ENCODE measurements around the gene DNAH9.

DNA sequence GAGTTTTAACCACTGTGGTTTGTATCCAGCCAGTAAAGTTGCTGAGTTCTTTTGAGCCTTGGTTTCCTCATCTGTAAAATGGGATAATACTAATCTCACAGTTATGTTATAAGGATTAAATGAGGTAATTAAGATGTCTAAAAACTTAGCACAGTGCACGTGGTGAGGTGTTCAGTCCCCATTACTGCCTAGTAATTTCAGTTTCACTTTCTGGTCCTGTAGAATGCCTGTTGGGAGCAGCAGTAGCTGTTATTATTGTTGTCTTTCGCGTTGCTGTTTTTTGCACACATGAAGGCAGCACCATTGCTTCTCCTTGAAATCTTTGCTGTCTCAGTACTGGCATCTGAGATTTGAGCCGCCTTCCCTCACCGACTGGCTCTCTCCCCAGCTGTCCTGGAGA, 182.4 kb downstream of the DNAH9 start:
- TF ChIP-seq, protein P1, sequence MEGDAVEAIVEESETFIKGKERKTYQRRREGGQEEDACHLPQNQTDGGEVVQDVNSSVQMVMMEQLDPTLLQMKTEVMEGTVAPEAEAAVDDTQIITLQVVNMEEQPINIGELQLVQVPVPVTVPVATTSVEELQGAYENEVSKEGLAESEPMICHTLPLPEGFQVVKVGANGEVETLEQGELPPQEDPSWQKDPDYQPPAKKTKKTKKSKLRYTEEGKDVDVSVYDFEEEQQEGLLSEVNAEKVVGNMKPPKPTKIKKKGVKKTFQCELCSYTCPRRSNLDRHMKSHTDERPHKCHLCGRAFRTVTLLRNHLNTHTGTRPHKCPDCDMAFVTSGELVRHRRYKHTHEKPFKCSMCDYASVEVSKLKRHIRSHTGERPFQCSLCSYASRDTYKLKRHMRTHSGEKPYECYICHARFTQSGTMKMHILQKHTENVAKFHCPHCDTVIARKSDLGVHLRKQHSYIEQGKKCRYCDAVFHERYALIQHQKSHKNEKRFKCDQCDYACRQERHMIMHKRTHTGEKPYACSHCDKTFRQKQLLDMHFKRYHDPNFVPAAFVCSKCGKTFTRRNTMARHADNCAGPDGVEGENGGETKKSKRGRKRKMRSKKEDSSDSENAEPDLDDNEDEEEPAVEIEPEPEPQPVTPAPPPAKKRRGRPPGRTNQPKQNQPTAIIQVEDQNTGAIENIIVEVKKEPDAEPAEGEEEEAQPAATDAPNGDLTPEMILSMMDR (IDR thresholded peaks at IDR 0.05) = no peak
- TF ChIP-seq POLR2A (IDR thresholded peaks at IDR 0.05) = no peak

Data from body of pancreas (tissue), 4 donors.